Ishikawa (cell line): ENCODE data around the gene ZBTB8OS.

Source experiments
- CEBPB ChIP-seq: IDR thresholded peaks from 2 replicates; pipeline ENCODE4 v1.6.1; 2012
- CREB1 ChIP-seq: IDR thresholded peaks from 2 replicates; pipeline ENCODE4 v1.6.1; 2012; ENCODE audit warnings: low read depth
- EGR1 ChIP-seq: IDR thresholded peaks from 2 replicates; pipeline ENCODE4 v1.6.1; 2012
- EP300 ChIP-seq: IDR thresholded peaks from 2 replicates; pipeline ENCODE4 v1.6.1; 2012; ENCODE audit warnings: borderline replicate concordance
- FOXM1 ChIP-seq: IDR thresholded peaks from 2 replicates; pipeline ENCODE4 v1.6.1; 2012; ENCODE audit warnings: low read depth, borderline replicate concordance
- NFIC ChIP-seq: IDR thresholded peaks from 2 replicates; pipeline ENCODE4 v1.6.1; 2012
- RAD21 ChIP-seq: IDR thresholded peaks from 2 replicates; pipeline ENCODE4 v1.6.1; 2012; ENCODE audit warnings: low read depth
- TAF1 ChIP-seq: IDR thresholded peaks from 2 replicates; pipeline ENCODE4 v1.6.1; 2012; ENCODE audit warnings: low read depth, mild to moderate bottlenecking
- TCF12 ChIP-seq: IDR thresholded peaks from 2 replicates; pipeline ENCODE4 v1.6.1; 2012; ENCODE audit warnings: low read depth
- TEAD4 ChIP-seq: IDR thresholded peaks from 2 replicates; pipeline ENCODE4 v1.6.1; 2012
- YY1 ChIP-seq: IDR thresholded peaks from 2 replicates; pipeline ENCODE4 v1.6.1; 2012; ENCODE audit warnings: low read depth
- ZBTB7A ChIP-seq: IDR thresholded peaks from 2 replicates; pipeline ENCODE4 v1.6.1; 2012; ENCODE audit warnings: low read depth
- TF ChIP-seq, protein P1 (sequence below): IDR thresholded peaks from 2 replicates; pipeline ENCODE4 v1.6.1; 2012; ENCODE audit warnings: low read depth, mild to moderate bottlenecking
- TF ChIP-seq, protein P2 (sequence below): IDR thresholded peaks from 2 replicates; pipeline ENCODE4 v1.6.1; 2012
- TF ChIP-seq, protein P3 (sequence below): IDR thresholded peaks from 2 replicates; pipeline ENCODE4 v1.6.1; 2012

ZBTB8OS gene

DNA sequence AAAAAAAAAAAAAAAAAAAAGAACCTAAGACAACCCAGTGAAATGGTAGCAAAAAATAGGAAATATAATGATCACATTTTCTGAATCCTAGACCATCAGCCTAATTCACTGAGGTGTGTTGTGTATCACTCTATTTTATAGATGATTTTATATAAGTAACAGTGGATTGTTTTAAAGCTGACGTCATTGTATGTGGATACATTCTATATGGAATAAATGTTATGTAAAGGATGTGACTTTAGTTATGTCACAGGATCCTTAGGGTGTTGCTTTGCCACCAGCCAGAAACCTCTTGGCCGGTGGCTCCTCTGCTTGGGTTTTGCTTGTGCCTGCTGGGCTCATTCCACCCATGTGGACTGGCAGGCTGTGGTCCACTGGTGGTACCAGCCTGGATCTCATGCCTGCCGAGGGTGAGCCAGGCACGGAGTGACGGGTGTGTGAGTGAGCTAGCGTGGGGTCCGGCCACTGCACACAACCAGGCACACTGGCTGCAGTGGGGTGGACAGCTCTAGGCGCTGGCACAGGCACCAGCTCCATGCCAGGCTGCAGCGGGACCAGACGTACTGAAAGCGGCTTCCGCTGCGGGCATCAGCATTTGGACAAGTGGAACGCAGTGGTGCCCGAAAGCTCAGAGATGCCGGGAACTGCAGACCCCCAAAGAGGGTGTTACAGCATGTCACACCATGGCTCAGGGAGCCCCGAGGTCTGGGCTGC, 44.5 kb downstream of the ZBTB8OS start:
- no peak for TF ChIP-seq FOXM1
- TF ChIP-seq, protein P1, sequence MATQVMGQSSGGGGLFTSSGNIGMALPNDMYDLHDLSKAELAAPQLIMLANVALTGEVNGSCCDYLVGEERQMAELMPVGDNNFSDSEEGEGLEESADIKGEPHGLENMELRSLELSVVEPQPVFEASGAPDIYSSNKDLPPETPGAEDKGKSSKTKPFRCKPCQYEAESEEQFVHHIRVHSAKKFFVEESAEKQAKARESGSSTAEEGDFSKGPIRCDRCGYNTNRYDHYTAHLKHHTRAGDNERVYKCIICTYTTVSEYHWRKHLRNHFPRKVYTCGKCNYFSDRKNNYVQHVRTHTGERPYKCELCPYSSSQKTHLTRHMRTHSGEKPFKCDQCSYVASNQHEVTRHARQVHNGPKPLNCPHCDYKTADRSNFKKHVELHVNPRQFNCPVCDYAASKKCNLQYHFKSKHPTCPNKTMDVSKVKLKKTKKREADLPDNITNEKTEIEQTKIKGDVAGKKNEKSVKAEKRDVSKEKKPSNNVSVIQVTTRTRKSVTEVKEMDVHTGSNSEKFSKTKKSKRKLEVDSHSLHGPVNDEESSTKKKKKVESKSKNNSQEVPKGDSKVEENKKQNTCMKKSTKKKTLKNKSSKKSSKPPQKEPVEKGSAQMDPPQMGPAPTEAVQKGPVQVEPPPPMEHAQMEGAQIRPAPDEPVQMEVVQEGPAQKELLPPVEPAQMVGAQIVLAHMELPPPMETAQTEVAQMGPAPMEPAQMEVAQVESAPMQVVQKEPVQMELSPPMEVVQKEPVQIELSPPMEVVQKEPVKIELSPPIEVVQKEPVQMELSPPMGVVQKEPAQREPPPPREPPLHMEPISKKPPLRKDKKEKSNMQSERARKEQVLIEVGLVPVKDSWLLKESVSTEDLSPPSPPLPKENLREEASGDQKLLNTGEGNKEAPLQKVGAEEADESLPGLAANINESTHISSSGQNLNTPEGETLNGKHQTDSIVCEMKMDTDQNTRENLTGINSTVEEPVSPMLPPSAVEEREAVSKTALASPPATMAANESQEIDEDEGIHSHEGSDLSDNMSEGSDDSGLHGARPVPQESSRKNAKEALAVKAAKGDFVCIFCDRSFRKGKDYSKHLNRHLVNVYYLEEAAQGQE: no peak
- no peak for TF ChIP-seq YY1
- TF ChIP-seq NFIC: no peak

GRCh38 chr1:32600034-32600433, 50.3 kb downstream of the ZBTB8OS start:
- TF ChIP-seq TCF12: no peak
- no peak for TF ChIP-seq YY1
- TF ChIP-seq, protein P2, sequence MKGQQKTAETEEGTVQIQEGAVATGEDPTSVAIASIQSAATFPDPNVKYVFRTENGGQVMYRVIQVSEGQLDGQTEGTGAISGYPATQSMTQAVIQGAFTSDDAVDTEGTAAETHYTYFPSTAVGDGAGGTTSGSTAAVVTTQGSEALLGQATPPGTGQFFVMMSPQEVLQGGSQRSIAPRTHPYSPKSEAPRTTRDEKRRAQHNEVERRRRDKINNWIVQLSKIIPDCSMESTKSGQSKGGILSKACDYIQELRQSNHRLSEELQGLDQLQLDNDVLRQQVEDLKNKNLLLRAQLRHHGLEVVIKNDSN: no peak
- TF ChIP-seq NFIC: no peak
- no peak for TF ChIP-seq ZBTB7A
- TF ChIP-seq, protein P3, sequence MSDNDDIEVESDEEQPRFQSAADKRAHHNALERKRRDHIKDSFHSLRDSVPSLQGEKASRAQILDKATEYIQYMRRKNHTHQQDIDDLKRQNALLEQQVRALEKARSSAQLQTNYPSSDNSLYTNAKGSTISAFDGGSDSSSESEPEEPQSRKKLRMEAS: no peak
- no peak for TF ChIP-seq RAD21
- no peak for TF ChIP-seq TAF1
- TF ChIP-seq TEAD4: no peak
- no peak for TF ChIP-seq EP300
- TF ChIP-seq EGR1: no peak
- TF ChIP-seq CREB1: no peak
- TF ChIP-seq CEBPB: no peak
- TF ChIP-seq, protein P1: no peak
- no peak for TF ChIP-seq FOXM1

- TF ChIP-seq ZBTB7A: no peak
- no peak for TF ChIP-seq CEBPB
- no peak for TF ChIP-seq FOXM1
- TF ChIP-seq RAD21: no peak
- no peak for TF ChIP-seq TCF12
Observed at GRCh38 chr1:32592943-32593342, 57.4 kb downstream of the ZBTB8OS start.

- TF ChIP-seq CREB1 (no peak), NFIC (no peak)
- TF ChIP-seq, protein P1: no peak
- TF ChIP-seq, protein P2: no peak
Observed at GRCh38 chr1:32580348-32581017, 69.9 kb downstream of the ZBTB8OS start.
